Measurements from ENCODE around the gene NTRK3. TPM values are rescaled to one million over a fixed set of nuclear protein-coding genes. Genes with fewer than 3 reads are reported as not detected.

The NTRK3 gene
- total and polyA plus RNA-seq, 4 donors: 0.21 to 2.9 (median 0.32) TPM

GRCh38 chr15:88152672-88153071 is 103.9 kb downstream of the NTRK3 start (continued):
- no peak for TF ChIP-seq FOXA1 (IDR thresholded peaks at IDR 0.05)

GRCh38 chr15:88147760-88148159 is 108.8 kb downstream of the NTRK3 start:
- no peak for DNase-seq (ENCODE audit: low spot score)
- no peaks in the 10 kb centered on the region for H3K4me1 ChIP-seq (ENCODE audit: control insufficient read depth in 4 of 4, insufficient read depth in 4 of 4, low read length in 3 of 4)
- no peaks in the 10 kb centered on the region for H3K9me3 ChIP-seq (ENCODE audit: control insufficient read depth in 4 of 4, low read length in 3 of 4)
- H3K4me3 ChIP-seq (ENCODE audit: low read depth in 1 of 3, low read length in 3 of 3): no peak overlapping the region
- TF ChIP-seq EGR1 (IDR thresholded peaks at IDR 0.05; ENCODE audit: low read depth in 2 of 2) (no peak), YY1 (IDR thresholded peaks at IDR 0.05) (no peak), RXRA (IDR thresholded peaks at IDR 0.05) (no peak), FOXA1 (IDR thresholded peaks at IDR 0.05) (no peak), SP1 (IDR thresholded peaks at IDR 0.05) (no peak), ZBTB33 (IDR thresholded peaks at IDR 0.05) (no peak), HNF4G (IDR thresholded peaks at IDR 0.05) (no peak), NR2F2 (IDR thresholded peaks at IDR 0.05) (no peak), ATF3 (IDR thresholded peaks at IDR 0.05) (no peak), FOXA2 (IDR thresholded peaks at IDR 0.05) (no peak), CTCF (IDR thresholded peaks at IDR 0.05; ENCODE audit: low read depth, low read length, missing input control) (no peak), GABPA (IDR thresholded peaks at IDR 0.05 in 1 of 2, conservative IDR thresholded peaks at IDR 0.05 in 1 of 2) (no peak), REST (IDR thresholded peaks at IDR 0.05) (no peak), TAF1 (conservative IDR thresholded peaks at IDR 0.05) (no peak), RAD21 (IDR thresholded peaks at IDR 0.05) (no peak), JUND (IDR thresholded peaks at IDR 0.05) (no peak), MAX (IDR thresholded peaks at IDR 0.05) (no peak), HNF4A (conservative IDR thresholded peaks at IDR 0.05) (no peak)
- peaks cover 0 to 3% (median 0%) of the 10 kb centered on the region in 4 donors for H3K27me3 ChIP-seq (ENCODE audit: control insufficient read depth in 4 of 4, insufficient read depth in 4 of 4, low read length in 3 of 4)
- WGBS: 59% methylated on average over 4 of the region's 4 CpGs
- H3K36me3 ChIP-seq (ENCODE audit: control insufficient read depth in 4 of 4, insufficient read depth in 3 of 4, low read depth in 1 of 4, low read length in 3 of 4): no peaks in the 10 kb centered on the region
- no peak overlapping the region for H3K27ac ChIP-seq (ENCODE audit: low read depth in 1 of 2, low read length in 2 of 2)
- no peak overlapping the region for H3K9ac ChIP-seq (ENCODE audit: low read depth in 1 of 2, low read length in 2 of 2)
